GM21825 (cell line): Measurements from ENCODE around the gene GSTK1.
"Not testable (repeated sequence)": the region's sequence is repeated elsewhere in the genome, so short reads cannot be mapped to it uniquely, and the experiment has no call there.

Experiments used
- ATAC-seq: cut with Tn5 transposase; IDR thresholded peaks from one replicate; pipeline ENCODE4 v1.9.1; 2021; ENCODE audit warnings: mild to moderate bottlenecking, moderate library complexity; ENCODE audit not compliant: unreplicated experiment

GSTK1 gene

DNA sequence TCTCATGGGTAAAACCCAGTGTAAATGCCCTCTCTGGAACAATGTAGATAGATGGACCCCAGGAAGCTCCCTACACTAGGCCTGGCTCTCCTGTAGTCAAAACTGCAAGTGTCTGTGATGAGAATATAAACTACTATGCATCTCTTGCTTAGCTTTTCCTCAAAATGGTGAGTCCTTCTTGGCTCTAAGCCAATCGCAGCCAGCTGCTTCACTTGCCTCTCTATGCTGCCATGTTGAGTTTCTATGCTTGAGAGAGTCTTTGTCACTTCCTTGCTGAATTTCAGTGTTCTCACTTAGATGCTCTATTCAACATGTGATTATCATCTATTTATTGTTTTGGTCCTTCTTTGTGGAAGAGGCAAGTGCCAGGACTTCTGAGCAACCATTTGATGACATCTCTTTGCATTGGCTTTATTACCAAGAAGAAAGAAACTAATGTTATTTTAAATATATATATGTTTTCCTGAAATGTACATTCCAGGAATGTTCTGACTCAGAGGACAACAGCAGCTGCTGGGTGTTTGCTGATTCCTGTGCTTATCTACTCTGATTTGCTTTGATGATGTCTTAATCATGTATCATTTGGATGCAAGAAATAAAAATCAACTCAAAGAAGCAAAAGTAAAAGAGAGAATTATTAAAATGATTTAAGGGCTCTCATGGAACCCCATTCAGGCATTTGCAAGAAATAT lies 24.8 kb upstream of the GSTK1 start:
- ATAC-seq, result no peak

DNA sequence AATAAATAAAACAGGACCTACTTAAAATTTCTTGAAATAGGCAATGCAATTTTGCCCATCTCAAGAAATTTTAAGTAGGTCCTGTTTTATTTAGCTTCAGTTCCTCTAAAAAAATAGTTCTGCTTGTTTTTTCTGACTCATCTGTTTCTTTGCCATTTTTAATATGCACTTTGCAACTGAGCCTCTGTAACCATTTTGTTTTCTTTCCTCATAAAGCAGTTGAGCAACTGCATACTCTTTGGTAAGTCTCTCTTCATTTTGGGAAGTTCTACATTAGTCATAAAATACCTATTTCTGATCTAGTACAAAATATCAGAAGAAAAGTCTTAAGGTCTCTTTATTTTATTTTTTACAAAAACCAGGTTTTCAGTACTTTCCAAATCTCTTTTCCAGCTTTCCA lies 23.4 kb upstream of the GSTK1 start:
- no peak for ATAC-seq

DNA sequence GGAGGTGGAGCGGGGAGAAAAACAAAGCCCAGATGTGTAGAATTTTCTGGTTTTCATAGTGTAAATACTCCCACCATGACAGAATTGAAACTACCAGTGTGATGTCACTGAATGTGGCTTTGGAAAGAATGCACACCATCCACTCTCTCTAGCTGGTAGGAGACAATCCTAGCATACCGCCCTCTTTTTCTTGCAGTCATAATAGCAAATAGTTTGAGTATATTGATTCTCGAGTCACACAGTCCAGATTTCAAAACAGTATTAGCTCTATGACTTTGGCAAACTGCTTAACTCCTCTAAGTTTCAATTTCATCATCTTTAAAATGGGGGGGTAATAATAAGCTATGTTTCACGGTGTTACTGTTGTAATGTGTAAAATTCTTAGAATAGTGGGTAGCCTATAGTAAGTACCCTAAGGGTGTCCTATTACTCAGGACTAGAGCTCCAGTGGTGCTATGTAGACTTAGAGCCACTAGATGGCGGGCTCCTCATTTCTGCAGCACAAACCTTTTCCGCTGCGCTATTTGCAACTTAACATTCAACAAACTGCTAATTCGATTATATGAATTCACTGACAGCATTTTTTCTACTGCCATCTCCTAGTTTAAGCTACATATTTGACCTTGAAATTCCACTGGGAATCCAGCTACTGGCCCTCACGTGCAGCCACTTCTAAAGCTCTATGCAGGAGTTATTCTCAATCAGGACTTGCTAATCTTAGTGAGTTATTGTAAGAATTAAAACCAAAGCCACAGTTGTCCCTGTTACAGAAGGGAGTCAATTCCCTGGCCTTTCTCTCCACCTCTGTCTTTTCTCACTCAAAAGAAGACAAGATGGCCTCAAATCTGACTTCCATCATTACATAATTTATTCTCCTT lies 22.7 kb upstream of the GSTK1 start:
- peak; percentile 91 for ATAC-seq

DNA sequence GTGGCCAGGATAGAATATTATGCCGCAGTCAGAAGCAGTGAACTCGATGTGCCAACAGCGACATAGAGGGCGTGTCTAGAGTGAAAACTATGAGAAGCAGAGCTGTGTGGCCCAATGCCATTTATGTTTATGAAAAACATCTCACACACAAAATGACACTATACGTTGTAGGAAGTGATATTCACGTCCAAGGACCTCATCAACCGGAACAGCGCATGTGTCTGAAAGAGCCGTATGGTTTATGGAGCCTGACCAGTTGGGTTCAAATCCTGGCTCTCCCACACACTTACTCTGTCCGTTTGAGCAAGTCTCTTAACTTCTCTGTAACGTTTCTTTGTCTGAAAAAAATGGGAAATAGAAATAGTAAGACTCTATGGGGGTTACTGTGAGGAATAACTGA lies 20.9 kb upstream of the GSTK1 start:
- no peak for ATAC-seq

DNA sequence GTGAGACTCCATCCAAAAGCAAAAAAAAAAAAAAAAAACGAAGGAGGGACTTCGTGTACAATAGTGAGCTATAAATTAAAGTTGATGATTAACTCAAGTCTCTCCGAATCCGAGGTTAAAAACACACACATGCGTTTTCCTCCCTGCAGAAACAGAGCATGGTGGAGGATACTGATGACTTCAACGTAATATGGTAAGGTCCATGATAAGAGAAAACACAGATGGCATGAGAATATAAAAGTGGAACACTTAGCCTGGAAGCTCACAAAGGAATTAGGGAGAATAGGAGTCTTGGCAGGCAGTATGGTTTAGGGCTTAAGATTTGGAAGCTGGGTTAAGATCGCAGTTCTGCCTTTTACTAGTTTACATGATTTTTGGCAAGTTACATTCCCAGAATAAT lies 20.1 kb upstream of the GSTK1 start:
- ATAC-seq, result no peak

DNA sequence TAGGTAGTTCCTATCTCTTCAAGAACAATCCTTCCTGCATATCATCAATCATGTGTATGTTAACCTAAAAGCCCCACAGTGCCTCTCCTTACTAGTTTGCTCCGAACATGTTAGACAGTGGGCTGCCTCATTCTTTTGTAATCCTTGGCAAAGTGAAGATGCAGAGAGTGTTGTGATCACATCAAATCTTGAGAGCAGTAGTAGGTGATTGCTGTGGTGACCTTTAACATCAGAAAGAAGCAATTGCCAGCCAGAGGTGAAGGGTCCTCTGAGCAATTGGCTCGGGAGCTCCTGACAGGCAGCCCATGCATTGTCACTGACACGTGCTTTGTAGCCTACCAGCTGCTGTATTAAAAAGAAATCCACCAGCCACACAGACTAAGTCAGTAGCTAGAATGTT lies 19.6 kb upstream of the GSTK1 start:
- no peak for ATAC-seq

DNA sequence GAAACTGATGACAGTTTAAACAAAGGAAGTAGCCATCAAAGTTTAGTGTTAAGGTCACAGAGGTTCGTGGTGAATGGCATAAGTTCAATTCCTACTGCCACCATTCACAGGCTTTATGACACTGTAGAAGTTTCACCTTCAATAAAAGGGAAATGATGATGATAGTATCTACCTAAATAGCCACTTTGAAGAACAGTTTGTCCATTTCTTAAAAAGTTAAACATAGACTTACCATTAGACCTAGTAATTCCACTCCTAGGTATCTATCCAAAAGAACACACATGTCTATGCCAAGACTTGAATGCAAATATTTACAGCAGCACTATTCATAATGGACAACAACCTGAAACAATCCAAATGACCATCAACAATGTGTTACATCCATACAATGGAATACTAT lies 18.9 kb upstream of the GSTK1 start:
- no peak for ATAC-seq

DNA sequence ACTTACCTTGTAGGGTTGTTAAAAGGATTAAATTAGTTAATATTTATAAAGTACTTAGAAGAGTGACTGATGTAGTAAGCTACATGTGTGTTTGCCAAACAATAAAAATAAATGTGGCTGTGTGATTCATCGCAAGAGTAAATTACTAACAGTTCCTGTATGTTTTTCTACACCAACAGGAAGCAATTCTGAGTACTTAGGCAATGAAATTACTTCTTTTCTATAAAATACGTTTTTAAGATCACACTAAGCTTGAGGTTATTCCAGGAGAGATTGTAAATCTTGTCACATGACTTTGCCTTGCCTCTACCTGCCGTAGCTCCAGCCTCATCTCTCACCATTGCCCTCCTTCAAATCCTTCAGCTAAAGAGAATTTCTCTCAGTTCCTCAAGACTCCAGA lies 18.1 kb upstream of the GSTK1 start:
- no peak for ATAC-seq

DNA sequence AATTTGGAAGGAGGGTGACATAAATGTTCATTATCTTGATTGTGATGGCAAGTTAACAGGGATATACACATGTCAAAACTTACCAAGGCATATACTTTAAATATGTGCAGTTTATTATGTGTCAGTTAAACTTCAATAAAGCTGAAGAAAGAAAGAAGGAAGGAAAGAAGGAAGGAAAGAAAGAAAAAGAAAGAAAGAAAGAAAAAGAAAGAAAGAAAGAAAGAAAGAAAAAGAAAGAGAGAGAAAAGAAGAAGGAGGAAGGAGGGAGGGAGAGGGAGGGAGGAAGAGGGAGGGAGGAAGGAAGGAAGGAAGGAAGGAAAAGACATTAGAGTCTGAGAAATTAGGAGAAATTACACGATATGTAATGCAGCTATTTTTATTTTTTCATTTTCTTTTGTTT lies 15.9 kb upstream of the GSTK1 start:
- no peak for ATAC-seq

DNA sequence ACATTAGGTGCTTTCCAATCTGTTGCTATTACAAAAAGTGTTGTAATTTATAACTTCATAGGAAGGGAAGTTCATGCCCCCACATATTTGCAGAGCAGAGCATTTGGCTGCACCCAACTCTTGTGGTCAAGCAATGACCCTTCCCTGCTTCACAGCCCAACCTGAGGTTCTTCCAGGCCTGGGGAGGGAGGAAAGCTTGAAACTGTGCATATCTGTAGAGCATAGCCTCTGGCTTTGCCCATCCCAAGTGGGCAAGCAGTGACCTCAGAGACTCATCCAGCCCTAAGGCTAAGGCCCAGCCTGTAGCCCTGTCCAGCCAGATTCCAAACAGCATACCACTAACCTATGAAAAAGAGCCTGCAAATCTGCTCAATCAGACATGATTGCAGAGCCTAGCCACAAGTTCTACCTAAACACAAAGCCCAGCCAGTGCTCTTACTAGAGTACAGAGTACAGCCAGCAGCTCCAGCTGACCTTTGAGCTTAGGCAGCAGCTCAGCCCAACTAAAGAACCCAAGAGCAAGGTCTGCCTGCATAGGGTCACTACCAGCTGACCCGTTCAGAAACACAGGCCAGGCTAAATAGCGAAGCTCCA lies 14.4 kb upstream of the GSTK1 start:
- no peak for ATAC-seq

DNA sequence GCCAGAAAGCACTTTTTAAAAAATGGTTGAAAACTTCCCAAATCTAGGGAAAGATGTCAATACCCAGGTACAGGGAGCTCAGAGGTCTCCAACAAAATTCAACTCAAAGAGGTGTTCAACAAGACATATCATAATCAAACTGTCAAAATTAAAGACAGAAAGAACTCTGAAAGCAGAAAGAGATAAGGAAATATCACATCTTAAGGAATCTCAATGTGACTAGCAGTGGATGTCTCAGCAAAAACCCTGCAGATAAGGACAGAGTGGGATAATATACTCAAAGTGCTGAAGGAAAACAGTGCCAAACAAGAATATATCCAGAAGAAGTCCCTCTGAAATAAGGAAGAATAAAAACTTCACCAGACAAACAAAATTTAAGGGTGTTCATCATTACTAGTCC lies 13.0 kb upstream of the GSTK1 start:
- no peak for ATAC-seq

DNA sequence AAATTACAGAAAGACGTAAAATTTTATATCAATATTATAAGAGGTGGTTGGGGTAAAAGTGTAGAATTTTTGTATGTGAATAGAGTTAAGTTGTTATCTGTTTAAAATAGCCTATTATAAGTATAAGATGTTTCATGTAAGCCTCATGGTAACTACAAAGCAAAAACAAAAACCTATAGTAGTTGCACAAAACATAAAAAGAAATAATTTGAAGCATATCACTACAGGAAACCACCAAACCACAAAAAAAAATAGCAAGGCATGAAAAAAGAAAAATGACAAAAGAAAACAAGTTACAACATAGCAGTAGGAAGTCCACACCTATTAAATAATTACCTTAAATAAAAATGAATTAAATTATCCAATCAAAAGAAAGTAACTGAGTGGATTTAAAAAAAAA lies 12.4 kb upstream of the GSTK1 start:
- no peak for ATAC-seq

DNA sequence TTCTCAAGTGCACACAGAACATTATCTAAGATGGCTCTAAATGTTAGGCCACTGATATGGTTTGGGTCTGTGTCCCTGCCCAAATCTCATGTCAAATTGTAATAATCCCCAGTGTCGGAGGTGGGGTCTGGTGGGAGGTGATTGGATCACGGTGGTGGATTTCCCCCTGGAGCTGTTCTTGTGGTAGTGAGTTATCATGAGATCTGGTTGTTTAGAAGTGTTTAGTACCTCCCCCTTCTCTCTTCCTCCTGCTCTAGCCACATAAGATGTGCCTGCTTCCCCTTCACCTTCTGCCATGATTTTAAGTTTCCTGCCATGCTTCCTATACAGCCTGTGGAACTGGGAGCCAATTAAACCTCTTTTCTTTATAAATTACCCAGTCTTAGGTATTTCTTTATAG lies 11.2 kb upstream of the GSTK1 start:
- no peak for ATAC-seq

DNA sequence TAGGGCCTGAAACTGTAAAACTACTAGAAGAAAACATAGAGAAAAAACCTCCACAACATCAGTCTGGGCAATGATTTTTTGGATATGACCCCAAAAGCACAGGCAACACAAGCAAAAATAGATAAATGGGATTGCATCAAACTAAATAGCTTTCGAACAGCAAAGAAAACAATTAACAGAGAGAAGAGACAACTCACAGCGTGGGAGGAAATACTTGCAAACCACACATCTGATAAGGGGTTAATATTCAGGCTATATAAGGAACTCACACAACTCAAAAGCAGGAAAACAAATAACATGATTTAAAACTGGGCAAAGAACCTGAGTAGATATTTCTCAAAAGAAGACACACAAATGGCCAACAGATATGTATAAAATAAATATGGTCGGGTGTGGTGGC lies 7.7 kb upstream of the GSTK1 start:
- no peak for ATAC-seq

DNA sequence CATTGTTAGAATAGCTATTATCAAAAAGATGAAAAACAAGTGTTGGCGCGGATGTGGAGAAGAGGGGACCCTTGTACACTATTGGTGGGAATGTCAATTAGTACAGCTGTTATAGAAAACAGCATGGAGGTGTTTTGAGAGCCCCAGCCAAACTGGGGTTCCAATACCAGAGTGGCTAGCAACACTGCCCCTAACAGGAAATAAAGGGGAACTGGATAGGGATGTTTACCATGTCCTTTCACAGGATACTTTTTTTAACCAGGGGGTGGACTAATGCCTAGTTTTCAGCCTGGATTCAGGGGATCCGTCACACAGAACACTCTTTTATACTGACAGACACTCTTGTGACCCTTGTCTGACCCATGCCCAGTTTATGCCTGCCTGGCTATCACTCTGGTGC lies 6.9 kb upstream of the GSTK1 start:
- no peak for ATAC-seq

DNA sequence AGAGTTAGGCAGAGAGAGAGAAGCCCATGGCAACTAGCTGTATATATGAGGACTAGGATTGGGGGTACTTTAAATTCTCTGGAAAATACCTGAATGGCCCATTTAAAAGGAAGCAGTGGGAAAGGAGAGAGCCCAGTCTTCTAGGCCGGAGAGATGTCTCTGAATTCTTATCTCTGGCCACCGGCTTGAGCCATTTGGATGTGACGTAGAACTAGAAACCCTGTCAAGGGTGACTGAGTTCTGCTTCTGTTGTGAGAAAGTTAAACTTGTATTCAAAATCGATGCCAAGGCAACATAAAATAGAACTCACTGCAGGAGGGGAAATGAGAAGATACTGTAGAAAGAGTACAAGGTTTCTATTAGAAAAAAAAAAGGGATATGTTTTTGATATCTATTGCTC lies 6.3 kb upstream of the GSTK1 start:
- peak; percentile 82 for ATAC-seq

DNA sequence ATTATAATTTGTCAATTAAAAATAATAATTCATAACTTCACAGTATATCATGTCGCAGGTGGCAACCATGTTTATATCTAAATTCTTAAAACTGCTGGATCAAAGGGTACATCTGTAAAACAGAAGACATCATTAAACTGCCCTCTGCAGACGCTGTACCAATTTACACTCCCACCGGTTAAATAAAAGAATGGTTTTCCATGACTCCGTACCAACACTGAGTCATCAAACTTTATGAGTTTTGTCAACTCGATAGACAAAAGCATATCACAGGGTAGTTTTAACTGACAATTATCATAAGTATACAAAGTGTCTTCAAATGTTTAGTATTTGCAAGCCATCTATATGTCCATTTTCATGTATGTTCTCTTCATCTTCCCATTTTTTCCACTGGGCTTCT lies 5.7 kb upstream of the GSTK1 start:
- ATAC-seq, result no peak

DNA sequence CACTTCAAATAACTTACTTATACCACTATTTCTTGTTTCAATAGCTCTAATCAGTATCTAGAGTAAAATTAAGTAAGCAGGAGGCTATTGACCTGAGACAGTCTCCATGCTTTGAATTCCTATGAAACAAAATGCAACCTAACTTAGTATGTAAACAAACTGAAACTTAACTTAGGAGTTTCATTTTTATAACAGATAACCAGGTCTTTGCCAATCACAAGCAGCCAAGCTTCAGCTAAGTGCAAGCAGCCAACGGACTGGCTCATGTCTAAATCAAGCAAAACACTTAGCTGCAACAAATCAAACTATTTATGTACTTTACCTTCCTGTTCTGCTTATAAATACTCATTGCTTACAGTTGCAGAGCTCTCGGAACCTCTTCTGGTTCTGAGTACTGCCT lies 4.4 kb upstream of the GSTK1 start:
- ATAC-seq, result peak; percentile 39

DNA sequence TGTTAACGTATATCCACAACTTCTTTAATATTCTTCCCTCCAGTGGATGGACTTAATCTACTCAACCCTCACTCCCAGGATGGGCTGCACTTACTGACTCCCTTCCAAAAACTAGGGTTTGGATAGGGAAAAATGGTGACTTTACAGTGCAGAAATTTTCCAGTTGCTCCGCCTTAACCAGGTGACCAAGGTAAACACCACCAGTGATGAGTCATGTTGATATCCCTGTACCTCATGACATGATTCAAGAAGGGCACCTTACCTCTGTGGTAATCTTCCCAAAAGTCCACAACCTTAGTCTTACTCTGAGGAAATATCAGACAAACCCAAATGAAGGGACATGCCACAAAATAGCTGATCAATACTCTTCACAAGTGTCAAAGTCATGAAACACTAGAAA lies 3.5 kb upstream of the GSTK1 start:
- no peak for ATAC-seq

DNA sequence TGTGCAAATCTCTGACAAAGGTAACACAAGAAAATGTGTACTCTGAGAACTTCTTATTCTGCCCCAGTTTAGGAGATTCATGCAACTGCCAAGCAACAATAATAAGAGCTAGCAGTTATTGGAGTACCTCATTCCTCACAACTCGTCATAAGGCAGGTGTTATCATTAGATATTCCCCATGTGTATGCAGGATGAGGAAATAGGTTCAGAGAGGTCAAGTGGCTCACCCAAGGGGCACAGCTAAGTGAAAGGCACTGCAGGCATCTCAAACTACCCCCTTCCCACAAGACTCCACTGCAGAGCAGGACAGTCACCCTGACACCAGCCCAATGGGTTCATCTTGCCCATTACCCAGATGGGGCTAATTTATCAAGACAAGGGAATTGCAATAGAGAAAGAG lies 1.3 kb upstream of the GSTK1 start:
- ATAC-seq, result no peak

DNA sequence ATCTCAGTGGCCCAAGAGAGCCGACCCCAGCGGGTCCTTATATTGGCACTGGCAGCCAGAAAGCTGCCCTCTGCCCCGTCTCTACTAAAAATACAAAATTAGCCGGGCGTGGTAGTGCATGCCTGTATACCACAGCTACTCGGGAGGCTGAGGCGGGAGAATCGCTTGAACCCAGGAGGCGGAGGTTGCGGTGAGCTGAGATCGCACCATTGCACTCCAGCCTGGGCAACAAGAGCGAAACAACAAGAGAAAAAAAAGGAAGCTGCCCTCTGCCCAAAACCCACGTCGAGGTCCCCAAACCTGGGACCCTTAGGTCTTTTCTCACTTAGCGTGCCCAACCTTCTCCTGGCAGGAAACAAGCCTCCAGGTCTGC lies 941 bp downstream of the GSTK1 start:
- ATAC-seq, result not testable (repeated sequence)

DNA sequence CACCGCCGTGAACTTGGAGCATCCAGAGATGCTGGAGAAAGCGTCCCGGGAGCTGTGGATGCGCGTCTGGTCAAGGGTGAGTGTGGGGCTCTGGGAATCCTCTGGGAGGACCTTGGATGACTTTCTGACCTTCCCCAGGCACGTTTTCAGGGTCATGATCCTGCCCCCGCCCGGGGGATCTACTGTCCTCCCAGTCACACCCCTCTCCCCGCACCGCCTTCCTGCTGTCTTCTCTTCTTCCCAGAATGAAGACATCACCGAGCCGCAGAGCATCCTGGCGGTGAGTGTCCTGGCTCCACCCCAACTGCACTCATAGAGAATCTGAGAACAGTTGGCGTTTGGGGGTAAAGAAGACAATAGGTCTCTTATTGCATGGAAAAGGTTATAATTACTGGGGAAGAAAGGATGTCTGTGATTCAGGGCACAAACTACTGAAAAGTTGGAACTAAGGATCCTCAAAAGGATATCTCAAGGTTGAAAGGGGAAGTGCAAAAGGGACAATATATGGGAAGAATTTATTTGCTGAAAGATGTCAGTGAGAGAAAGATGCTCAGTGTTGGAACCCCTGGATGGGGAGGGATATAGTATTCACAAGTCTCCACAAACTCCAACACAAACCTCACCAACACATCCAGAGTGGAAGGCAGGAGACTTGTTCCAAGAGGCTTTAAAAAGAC lies 1.9 kb downstream of the GSTK1 start:
- no peak for ATAC-seq
